Measurements from ENCODE around the gene DUSP8.

DNA sequence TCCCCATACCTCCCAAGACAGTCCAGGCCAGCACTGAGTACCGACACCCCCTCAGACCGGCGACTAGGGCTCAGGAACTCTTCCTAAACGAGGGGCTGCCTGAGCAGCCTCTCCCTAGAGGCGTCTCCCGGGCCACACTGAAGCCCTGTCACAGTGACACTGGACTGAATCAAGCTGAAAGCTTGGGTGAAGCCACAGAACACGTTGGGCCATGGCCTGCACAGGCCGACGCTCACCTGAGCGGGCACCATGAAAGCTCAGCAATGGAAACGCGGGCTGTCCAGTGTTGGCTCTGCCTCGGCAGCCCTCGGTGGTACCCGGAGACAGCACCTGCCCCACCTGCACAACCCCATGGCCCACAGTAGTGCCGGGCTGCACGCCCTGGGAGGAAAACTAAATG, 42.8 kb downstream of the DUSP8 start:
- TF ChIP-seq, protein P1, sequence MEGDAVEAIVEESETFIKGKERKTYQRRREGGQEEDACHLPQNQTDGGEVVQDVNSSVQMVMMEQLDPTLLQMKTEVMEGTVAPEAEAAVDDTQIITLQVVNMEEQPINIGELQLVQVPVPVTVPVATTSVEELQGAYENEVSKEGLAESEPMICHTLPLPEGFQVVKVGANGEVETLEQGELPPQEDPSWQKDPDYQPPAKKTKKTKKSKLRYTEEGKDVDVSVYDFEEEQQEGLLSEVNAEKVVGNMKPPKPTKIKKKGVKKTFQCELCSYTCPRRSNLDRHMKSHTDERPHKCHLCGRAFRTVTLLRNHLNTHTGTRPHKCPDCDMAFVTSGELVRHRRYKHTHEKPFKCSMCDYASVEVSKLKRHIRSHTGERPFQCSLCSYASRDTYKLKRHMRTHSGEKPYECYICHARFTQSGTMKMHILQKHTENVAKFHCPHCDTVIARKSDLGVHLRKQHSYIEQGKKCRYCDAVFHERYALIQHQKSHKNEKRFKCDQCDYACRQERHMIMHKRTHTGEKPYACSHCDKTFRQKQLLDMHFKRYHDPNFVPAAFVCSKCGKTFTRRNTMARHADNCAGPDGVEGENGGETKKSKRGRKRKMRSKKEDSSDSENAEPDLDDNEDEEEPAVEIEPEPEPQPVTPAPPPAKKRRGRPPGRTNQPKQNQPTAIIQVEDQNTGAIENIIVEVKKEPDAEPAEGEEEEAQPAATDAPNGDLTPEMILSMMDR (IDR thresholded peaks at IDR 0.05) = no peak
- no peak for TF ChIP-seq POLR2A (IDR thresholded peaks at IDR 0.05)
